CD14-positive monocyte (primary cell): ENCODE measurements around the gene EQTN. TPM values are rescaled to one million over a fixed set of nuclear protein-coding genes. Genes with fewer than 3 reads are reported as not detected.
"Not testable (repeated sequence)": the region's sequence is repeated elsewhere in the genome, so short reads cannot be mapped to it uniquely, and the experiment has no call there.

Experiments used
- DNase-seq, 3 donors: peaks; one replicate each; pipeline ENCODE4 v3.0.0-alpha.2; 2011 to 2022
- H2AFZ ChIP-seq: 2 replicates; pipeline ENCODE4 v1.6.0; 2012; ENCODE audit warnings: mild to moderate bottlenecking, low read depth, low read length, inconsistent platforms; ENCODE audit not compliant: insufficient read depth, poor library complexity, severe bottlenecking
- H3K27ac ChIP-seq, 2 donors: 1 replicate in 1 of 2; 2 replicates in 1 of 2; pipeline ENCODE4 v1.5.1; 2012 to 2013; ENCODE audit warnings: low read length in 2 of 2, control low read depth in 1 of 2, inconsistent platforms in 1 of 2, low read depth in 1 of 2, mild to moderate bottlenecking in 1 of 2
- H3K27me3 ChIP-seq, 2 donors: one replicate each; pipeline versions ENCODE4 v1.6.0 to v1.6.1; 2011 to 2013; ENCODE audit warnings: low read length in 2 of 2; ENCODE audit not compliant: control insufficient read depth in 2 of 2, insufficient read depth in 2 of 2
- H3K36me3 ChIP-seq, 2 donors: replicated peaks in 1 of 2; 1 replicate in 1 of 2; 2 replicates in 1 of 2; pipeline versions ENCODE4 v1.5.1 to v1.6.1; 2012 to 2013; ENCODE audit warnings: low read length in 2 of 2, control low read depth in 1 of 2, inconsistent platforms in 1 of 2, mild to moderate bottlenecking in 1 of 2; ENCODE audit not compliant: insufficient read depth in 2 of 2, control insufficient read depth in 1 of 2
- H3K4me1 ChIP-seq, 2 donors: 1 replicate in 1 of 2; 2 replicates in 1 of 2; pipeline versions ENCODE4 v1.5.1 to v1.6.1; 2012 to 2013; ENCODE audit warnings: low read length in 2 of 2, control low read depth in 1 of 2, inconsistent platforms in 1 of 2, mild to moderate bottlenecking in 1 of 2, moderate library complexity in 1 of 2; ENCODE audit not compliant: insufficient read depth in 2 of 2, control insufficient read depth in 1 of 2
- H3K4me2 ChIP-seq: replicated peaks from 2 replicates; pipeline ENCODE3; 2012; ENCODE audit warnings: low read length, moderate library complexity, mild to moderate bottlenecking; ENCODE audit not compliant: poor library complexity, severe bottlenecking; ENCODE audit errors: extremely low read depth
- H3K4me3 ChIP-seq, 3 experiments: fragments of 200-600 bp in 1 of 3; sonication (generic) in 1 of 3; replicated peaks in 1 of 3; 1 replicate in 2 of 3; 2 replicates in 1 of 3; pipeline ENCODE4 v1.5.1; 2011 to 2013; ENCODE audit warnings: low read length in 3 of 3, mild to moderate bottlenecking in 3 of 3, control low read depth in 2 of 3, low read depth in 2 of 3, inconsistent platforms in 1 of 3, moderate library complexity in 1 of 3
- H3K79me2 ChIP-seq: 2 replicates; pipeline ENCODE4 v1.6.0; 2012; ENCODE audit warnings: mild to moderate bottlenecking, control low read depth, inconsistent platforms, low read length, moderate library complexity; ENCODE audit not compliant: insufficient read depth
- H3K9ac ChIP-seq: 2 replicates; pipeline ENCODE4 v1.6.0; 2017; ENCODE audit warnings: low read length, mild to moderate bottlenecking; ENCODE audit not compliant: insufficient read depth, poor library complexity, severe bottlenecking
- H3K9me3 ChIP-seq, 2 donors: replicated peaks in 1 of 2; 1 replicate in 1 of 2; 2 replicates in 1 of 2; pipeline versions ENCODE4 v1.5.1 to v1.6.1; 2012 to 2013; ENCODE audit warnings: low read length in 2 of 2, control low read depth in 1 of 2; ENCODE audit not compliant: control insufficient read depth in 1 of 2, insufficient read depth in 1 of 2
- H4K20me1 ChIP-seq: 2 replicates; pipeline ENCODE4 v1.6.0; 2012; ENCODE audit warnings: mild to moderate bottlenecking, low read length, control low read depth, moderate library complexity; ENCODE audit not compliant: insufficient read depth
- H3K27ac Mint-ChIP-seq, 7 donors: one replicate each; pipeline ENCODE4 v1.8.0; 2020; ENCODE audit warnings: mild to moderate bottlenecking in 7 of 7, mixed read lengths in 7 of 7, moderate library complexity in 6 of 7, inconsistent platforms in 2 of 7
- H3K27me3 Mint-ChIP-seq, 3 donors: one replicate each; pipeline ENCODE4 v1.8.0; 2021 to 2022; ENCODE audit warnings: low read depth in 3 of 3, mild to moderate bottlenecking in 3 of 3, mixed read lengths in 3 of 3, moderate library complexity in 3 of 3, inconsistent platforms in 1 of 3
- H3K36me3 Mint-ChIP-seq, 2 donors: one replicate each; pipeline ENCODE4 v1.8.0; 2020; ENCODE audit warnings: mixed read lengths in 2 of 2, inconsistent platforms in 1 of 2, mild to moderate bottlenecking in 1 of 2
- H3K4me1 Mint-ChIP-seq: one replicate; pipeline ENCODE4 v1.8.0; 2020; ENCODE audit warnings: mild to moderate bottlenecking, mixed read lengths
- H3K4me3 Mint-ChIP-seq, 2 donors: one replicate each; pipeline ENCODE4 v1.8.0; 2020; ENCODE audit warnings: mild to moderate bottlenecking in 2 of 2, mixed read lengths in 2 of 2, moderate library complexity in 1 of 2
- H3K9me3 Mint-ChIP-seq, 7 donors: one replicate each; pipeline ENCODE4 v1.8.0; 2020 to 2022; ENCODE audit warnings: mixed read lengths in 7 of 7, mild to moderate bottlenecking in 6 of 7, moderate library complexity in 6 of 7, inconsistent platforms in 2 of 7
- CTCF ChIP-seq: fragments of 200-600 bp; IDR thresholded peaks from one replicate; pipeline ENCODE4 v1.8.0; 2022; ENCODE audit warnings: antibody characterized with exemption, mild to moderate bottlenecking
- WGBS: methylation state at CpG from one replicate; pipeline ENCODE4 v1.1.5; 2013; ENCODE audit warnings: missing lambda C conversion rate; ENCODE audit not compliant: insufficient coverage; 5-methylcytosine and 5-hydroxymethylcytosine counted together
- intact Hi-C, 2 donors: fragments of 100-400 bp; cut with micrococcal nuclease; formaldehyde crosslinking; loops; one replicate each; pipeline versions ENCODE4 v1.15.0 to v1.15.1; 2023
- polyA plus RNA-seq, 3 donors: library from polyadenylated mRNA; depleted of rRNA in 1 of 3; unstranded in 2 of 3; stranded (reverse) in 1 of 3; fragments of 300-500 nt in 2 of 3; fragments of >200 nt in 1 of 3; fragmentation: Illumina TruSeq in 2 of 3; gene quantifications; 1 replicate in 2 of 3; 2 replicates in 1 of 3; pipeline ENCODE4 v1.2.3, GENCODE V29; 2012 to 2021

EQTN gene
- polyA plus RNA-seq, 3 donors: not detected

DNA sequence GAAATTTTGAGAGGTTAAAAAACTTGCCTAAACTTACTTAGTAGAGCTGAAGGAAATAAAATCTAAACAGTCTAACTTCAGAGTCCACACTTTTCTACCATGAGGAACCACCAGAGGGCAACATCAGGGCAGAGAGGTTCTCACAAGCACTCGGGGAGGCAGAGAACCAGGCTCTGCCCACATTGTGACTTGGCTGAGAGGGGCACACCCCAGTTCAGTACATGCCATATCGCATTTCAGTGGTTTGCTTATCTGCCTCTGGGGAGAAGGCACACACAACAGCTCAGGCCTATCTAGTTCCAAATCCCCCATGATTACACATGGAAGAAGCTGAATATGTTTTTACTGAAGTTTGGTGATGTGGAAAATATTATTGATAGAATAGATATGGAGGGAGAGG is 49.2 kb downstream of the EQTN start:
- 0% methylated on average over 1 of the region's 2 CpGs for WGBS
- no peaks in the 10 kb centered on the region for H3K79me2 ChIP-seq
- no peak overlapping the region for H3K4me3 ChIP-seq
- no peaks in the 10 kb centered on the region for H3K4me1 ChIP-seq
- intact Hi-C loops: no loop called here
- peaks cover 2 to 5% (median 3%) of the 10 kb centered on the region in 3 donors for H3K27me3 Mint-ChIP-seq
- no peaks in the 10 kb centered on the region for H3K27me3 ChIP-seq
- H3K9me3 Mint-ChIP-seq: peaks cover 0 to 4% (median 0%) of the 10 kb centered on the region in 7 donors
- no peaks in the 10 kb centered on the region for H4K20me1 ChIP-seq
- no peak overlapping the region for H3K4me3 Mint-ChIP-seq
- no peak for DNase-seq
- no peaks in the 10 kb centered on the region for H3K36me3 ChIP-seq
- H3K9ac ChIP-seq: no peak overlapping the region
- H3K27ac ChIP-seq: no peak overlapping the region
- no peak overlapping the region for H3K27ac Mint-ChIP-seq
- no peaks in the 10 kb centered on the region for H3K4me1 Mint-ChIP-seq
- no peaks in the 10 kb centered on the region for H3K9me3 ChIP-seq
- no peaks in the 10 kb centered on the region for H3K36me3 Mint-ChIP-seq
- H2AFZ ChIP-seq: no peak overlapping the region
- H3K4me2 ChIP-seq: no peak overlapping the region
- peak; percentile 57 for TF ChIP-seq CTCF

DNA sequence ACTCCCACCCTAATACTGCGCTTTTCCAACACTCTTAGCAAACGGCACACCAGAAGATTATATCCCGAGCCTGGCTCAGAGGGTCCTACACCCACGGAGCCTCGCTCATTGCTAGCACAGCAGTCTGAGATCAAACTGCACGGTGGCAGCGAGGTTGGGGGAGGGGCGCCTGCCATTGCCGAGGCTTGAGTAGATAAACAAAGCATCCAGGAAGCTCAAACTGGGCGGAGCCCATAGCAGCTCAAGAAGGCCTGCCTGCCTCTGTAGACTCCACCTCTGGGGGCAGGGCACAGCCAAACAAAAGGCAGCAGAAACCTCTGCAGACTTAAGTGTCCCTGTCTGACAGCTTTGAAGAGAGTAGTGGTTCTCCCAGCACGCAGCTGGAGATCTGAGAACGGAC is 57.3 kb downstream of the EQTN start:
- H3K4me1 ChIP-seq, H3K27me3 Mint-ChIP-seq, H3K27ac ChIP-seq, H3K36me3 ChIP-seq, H3K4me3 Mint-ChIP-seq, H3K36me3 Mint-ChIP-seq, H3K27ac Mint-ChIP-seq, H3K27me3 ChIP-seq, H3K4me2 ChIP-seq, H3K4me1 Mint-ChIP-seq, intact Hi-C loops, H3K9ac ChIP-seq, DNase-seq, H4K20me1 ChIP-seq, H3K9me3 ChIP-seq, H2AFZ ChIP-seq, H3K79me2 ChIP-seq, H3K4me3 ChIP-seq: not testable (repeated sequence)
- peaks cover 2 to 16% (median 6%) of the 10 kb centered on the region in 7 donors for H3K9me3 Mint-ChIP-seq
- 91% methylated on average over 11 of the region's 12 CpGs for WGBS

Other genes with a start within 250 kb of the EQTN start
- not detected for gene TEK, start 187.9 kb downstream of the EQTN start, polyA plus RNA-seq
- gene IFNK, start 227.1 kb upstream of the EQTN start, polyA plus RNA-seq: not detected
- 1 to 10 TPM; 1.2 to 2.2 (median 1.4) TPM for gene MOB3B, start 232.7 kb upstream of the EQTN start, polyA plus RNA-seq